ENCODE data around the gene ZNF768.

Gene ZNF768

DNA sequence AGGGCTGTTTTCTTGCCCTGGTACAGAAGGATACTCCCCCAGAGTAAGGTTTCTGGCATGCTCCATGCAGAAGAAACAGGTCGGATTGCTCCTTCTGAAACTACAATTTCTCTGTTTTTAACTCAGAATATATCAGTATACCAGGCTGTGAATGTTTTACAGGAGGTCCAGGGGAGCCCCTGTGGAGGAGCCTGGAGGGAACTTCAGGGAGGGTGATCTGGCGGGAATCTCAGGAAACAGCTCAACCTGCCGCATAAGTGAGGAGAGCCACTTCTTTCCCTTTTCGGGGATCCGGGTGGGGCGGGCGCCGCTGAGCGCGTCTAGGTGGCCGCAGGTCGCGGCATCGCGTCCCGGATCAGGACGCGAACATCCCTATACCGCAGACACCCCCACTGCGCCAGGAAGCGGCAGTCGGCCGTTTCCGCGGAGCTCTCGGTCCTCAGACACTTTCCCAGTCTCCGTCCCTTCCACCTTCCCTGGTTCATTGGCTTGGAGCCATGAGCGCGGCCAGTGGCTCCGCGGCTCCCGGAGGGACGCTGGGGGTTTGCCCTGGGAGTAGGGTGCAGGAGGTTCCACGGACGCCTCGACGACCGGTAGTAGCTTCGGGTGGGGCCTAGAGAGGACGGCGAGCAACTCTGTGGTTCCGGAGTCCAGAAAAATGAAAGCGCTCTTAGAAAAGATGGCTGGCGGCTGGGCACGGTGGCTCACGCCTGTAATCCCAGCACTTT, 34.9 kb upstream of the ZNF768 start:
- TF ChIP-seq, protein P1, sequence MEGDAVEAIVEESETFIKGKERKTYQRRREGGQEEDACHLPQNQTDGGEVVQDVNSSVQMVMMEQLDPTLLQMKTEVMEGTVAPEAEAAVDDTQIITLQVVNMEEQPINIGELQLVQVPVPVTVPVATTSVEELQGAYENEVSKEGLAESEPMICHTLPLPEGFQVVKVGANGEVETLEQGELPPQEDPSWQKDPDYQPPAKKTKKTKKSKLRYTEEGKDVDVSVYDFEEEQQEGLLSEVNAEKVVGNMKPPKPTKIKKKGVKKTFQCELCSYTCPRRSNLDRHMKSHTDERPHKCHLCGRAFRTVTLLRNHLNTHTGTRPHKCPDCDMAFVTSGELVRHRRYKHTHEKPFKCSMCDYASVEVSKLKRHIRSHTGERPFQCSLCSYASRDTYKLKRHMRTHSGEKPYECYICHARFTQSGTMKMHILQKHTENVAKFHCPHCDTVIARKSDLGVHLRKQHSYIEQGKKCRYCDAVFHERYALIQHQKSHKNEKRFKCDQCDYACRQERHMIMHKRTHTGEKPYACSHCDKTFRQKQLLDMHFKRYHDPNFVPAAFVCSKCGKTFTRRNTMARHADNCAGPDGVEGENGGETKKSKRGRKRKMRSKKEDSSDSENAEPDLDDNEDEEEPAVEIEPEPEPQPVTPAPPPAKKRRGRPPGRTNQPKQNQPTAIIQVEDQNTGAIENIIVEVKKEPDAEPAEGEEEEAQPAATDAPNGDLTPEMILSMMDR (IDR thresholded peaks at IDR 0.05; ENCODE audit: insufficient read depth, low read depth, low read length, missing control alignments): no peak
- peak overlapping the region; percentile 25 for H3K4me3 ChIP-seq (ENCODE audit: low read length)
- no peak for DNase-seq (ENCODE audit: low read depth)

DNA sequence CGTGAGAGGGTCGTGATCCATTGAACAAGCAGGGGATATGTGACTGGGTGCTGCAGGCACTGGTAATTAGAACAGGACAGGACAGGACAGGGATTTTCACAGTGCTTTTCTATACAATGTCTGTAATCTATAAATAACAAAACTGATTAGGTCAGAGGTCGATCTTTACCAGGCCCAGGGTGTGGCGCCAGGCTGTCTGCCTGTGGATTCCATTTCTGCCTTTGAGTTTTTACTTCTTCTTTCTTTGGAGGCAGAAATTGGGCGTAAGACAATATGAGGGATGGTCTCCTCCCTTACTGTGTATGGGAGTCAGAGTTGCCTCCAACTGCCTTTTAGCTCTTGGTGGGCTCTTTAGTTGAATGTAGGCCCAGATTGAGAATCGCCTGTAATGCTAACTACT, 33.3 kb upstream of the ZNF768 start:
- TF ChIP-seq, protein P1 (IDR thresholded peaks at IDR 0.05; ENCODE audit: insufficient read depth, low read depth, low read length, missing control alignments): no peak

DNA sequence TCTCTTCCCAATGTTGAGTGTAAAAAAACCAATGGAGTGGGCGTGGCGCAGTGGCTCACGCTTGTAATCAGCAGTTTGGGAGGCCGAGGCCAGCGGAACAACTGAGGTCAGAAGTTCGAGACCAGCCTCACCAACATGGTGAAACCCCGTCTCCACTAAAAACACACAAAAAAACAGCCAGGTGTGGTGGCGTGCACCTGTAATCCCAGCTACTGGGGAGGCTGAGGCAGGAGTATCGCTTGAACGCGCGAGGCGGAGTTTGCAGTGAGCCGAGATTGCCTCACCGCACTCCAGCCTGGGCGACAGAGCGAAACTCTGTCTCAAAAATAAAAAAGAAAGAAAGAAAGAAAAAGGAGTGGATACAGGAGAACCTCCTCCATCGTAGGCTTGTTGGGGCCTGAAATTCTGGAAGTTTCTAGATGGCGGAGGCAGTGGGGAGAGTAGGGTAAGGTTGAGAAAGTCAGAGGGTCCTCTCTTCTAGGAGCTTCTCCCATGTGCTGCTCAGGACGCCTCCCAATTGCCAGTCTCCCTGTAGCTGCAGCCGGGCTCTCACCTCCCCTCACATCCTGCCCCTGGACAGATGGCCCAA, 32.5 kb upstream of the ZNF768 start:
- no peak for DNase-seq (ENCODE audit: low read depth)
- peak overlapping the region; percentile 30 for H3K4me3 ChIP-seq (ENCODE audit: low read length)
- TF ChIP-seq, protein P1 (IDR thresholded peaks at IDR 0.05; ENCODE audit: insufficient read depth, low read depth, low read length, missing control alignments): no peak

More for the DNA sequence above, 33.3 kb upstream of the ZNF768 start:
- DNase-seq (ENCODE audit: low read depth): no peak
- no peak overlapping the region for H3K4me3 ChIP-seq (ENCODE audit: low read length)

DNA sequence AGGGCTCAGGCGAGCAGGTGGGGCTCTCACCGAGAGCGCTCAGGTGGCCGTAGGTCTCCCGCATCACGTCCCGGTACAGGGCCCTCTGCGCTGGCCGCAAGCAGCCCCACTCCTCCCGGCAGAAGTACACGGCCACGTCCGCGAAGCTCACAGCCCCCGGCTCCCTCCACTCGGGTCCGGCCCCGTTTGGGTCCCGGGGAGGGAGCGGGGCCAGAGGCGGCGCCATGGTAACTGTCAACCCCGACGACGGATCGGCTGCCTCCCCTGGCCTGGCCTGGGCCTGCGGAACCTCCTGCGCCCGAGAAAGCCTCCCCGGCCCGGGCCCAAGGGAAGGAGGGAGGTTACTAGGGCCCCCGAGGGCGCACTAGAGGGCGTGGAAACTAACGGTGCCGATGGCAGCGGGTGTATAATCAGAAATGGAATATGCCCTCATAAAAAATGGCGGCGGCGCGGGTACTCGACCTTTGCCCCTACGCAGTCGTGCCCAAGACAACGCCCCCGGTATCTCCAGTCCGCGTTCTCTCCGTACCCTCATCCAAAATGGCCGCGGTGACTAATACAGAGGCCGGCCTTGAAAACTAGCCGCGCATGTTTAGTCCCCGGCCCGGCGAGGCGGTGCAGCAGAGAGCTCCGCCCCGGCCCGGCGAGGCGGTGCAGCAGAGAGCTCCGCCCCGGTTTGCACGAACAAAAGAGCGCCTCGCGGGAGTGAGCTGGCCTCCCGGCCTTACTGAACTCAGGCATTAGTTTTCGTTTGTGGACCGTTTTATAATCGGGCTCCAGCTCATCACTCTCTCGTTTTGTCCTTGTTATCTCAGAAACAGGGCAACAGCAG, 31.8 kb upstream of the ZNF768 start, which contains the start of gene ZNF764:
ZNF764 (minus strand) TSS at position 418 of the 832 bp plus-strand sequence; CDS start at position 226, 192 bp downstream.
- peak within 1 kb of the TSS; percentile 73 for H3K4me3 ChIP-seq (ENCODE audit: low read length)
- TF ChIP-seq, protein P1 (IDR thresholded peaks at IDR 0.05; ENCODE audit: insufficient read depth, low read depth, low read length, missing control alignments): no peak
- peak; percentile 98 for DNase-seq (ENCODE audit: low read depth)

DNA sequence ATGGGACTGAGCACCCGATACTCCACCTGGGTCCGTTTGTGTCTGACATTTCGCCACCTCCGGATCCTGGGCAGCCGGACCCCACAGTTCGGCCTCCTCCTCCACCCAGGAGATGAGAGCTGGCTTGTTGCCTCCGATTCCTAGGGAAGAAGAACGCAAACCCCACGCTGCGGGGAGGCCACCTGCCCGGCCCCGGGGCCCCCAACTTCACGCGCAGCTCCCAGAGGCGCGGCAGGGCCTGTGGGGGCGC, 31.3 kb upstream of the ZNF768 start:
- H3K4me3 ChIP-seq (ENCODE audit: low read length): peak overlapping the region; percentile 73
- no peak for DNase-seq (ENCODE audit: low read depth)
- TF ChIP-seq, protein P1 (IDR thresholded peaks at IDR 0.05; ENCODE audit: insufficient read depth, low read depth, low read length, missing control alignments): no peak

DNA sequence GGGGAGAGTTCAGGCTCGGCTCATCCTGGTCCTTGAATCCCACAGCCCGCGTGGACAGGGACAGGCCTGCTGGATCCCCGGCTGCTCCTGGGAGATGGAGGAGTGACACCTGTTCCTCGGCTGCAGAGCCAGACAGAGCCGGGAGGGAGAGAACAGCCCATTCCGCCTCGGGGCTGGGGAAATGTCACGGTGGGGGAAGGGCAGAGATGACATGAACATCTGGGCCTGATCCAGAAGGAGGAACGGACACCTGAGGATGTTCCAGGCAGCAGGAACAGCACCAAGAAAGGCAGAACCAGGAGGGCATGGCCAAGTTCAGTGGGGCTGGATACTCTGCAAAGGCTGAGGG, 29.7 kb upstream of the ZNF768 start:
- H3K4me3 ChIP-seq (ENCODE audit: low read length): no peak overlapping the region
- no peak for DNase-seq (ENCODE audit: low read depth)
- TF ChIP-seq, protein P1 (IDR thresholded peaks at IDR 0.05; ENCODE audit: insufficient read depth, low read depth, low read length, missing control alignments): no peak

Measured in epithelial cell of esophagus (primary cell).